Astrocyte (in vitro differentiated cells and primary cell): Measurements from ENCODE around the gene KIAA0319L. TPM values are rescaled to one million over a fixed set of nuclear protein-coding genes. Genes with fewer than 3 reads are reported as not detected.

Experiments
- DNase-seq: peaks from one replicate; pipeline ENCODE4 v3.0.0-alpha.2; 2010; ENCODE audit warnings: low read depth
- FAIRE-seq: peaks from 2 replicates; lab custom pipeline; 2011; peaks lifted over from hg19 to GRCh38; lab: Jason Lieb, UNC
- H2AFZ ChIP-seq: 2 replicates; pipeline ENCODE4 v1.6.0; 2012; ENCODE audit warnings: low read depth, low read length, inconsistent platforms
- H3K27ac ChIP-seq: 2 replicates; pipeline ENCODE4 v1.5.1; 2011; ENCODE audit warnings: low read depth, low read length, inconsistent platforms
- H3K27me3 ChIP-seq: 2 replicates; pipeline ENCODE4 v1.6.0; 2011; ENCODE audit warnings: low read length, inconsistent platforms; ENCODE audit not compliant: insufficient read depth
- H3K36me3 ChIP-seq: 2 replicates; pipeline ENCODE4 v1.5.1; 2011; ENCODE audit warnings: low read length, inconsistent platforms; ENCODE audit not compliant: insufficient read depth
- H3K4me1 ChIP-seq: 2 replicates; pipeline ENCODE4 v1.5.1; 2011; ENCODE audit warnings: low read length, inconsistent platforms; ENCODE audit not compliant: insufficient read depth
- H3K4me2 ChIP-seq: 2 replicates; pipeline ENCODE4 v1.6.0; 2012; ENCODE audit warnings: low read length, inconsistent platforms
- H3K4me3 ChIP-seq: 2 replicates; pipeline ENCODE4 v1.5.1; 2011; ENCODE audit warnings: low read depth, mild to moderate bottlenecking, low read length, inconsistent platforms; ENCODE audit not compliant: insufficient read depth
- H3K79me2 ChIP-seq: 2 replicates; pipeline ENCODE4 v1.6.0; 2012; ENCODE audit warnings: mild to moderate bottlenecking, low read length, inconsistent platforms; ENCODE audit not compliant: insufficient read depth
- H3K9ac ChIP-seq: 2 replicates; pipeline ENCODE4 v1.6.0; 2012; ENCODE audit warnings: mild to moderate bottlenecking, low read length, inconsistent platforms
- H3K9me3 ChIP-seq: 2 replicates; pipeline ENCODE4 v1.5.1; 2012; ENCODE audit warnings: low read depth, mild to moderate bottlenecking, low read length, inconsistent platforms; ENCODE audit not compliant: insufficient read depth
- H4K20me1 ChIP-seq: 2 replicates; pipeline ENCODE4 v1.6.0; 2012; ENCODE audit warnings: low read length, inconsistent platforms; ENCODE audit not compliant: insufficient read depth
- H3K27ac Mint-ChIP-seq: one replicate; pipeline ENCODE4 v1.8.0; 2021; ENCODE audit warnings: mild to moderate bottlenecking, mixed read lengths; ENCODE audit not compliant: unreplicated experiment
- H3K27me3 Mint-ChIP-seq: one replicate; pipeline ENCODE4 v1.8.0; 2021; ENCODE audit warnings: low read depth, mixed read lengths; ENCODE audit not compliant: unreplicated experiment
- H3K36me3 Mint-ChIP-seq: one replicate; pipeline ENCODE4 v1.8.0; 2021; ENCODE audit warnings: low read depth, mixed read lengths; ENCODE audit not compliant: unreplicated experiment
- H3K4me1 Mint-ChIP-seq: one replicate; pipeline ENCODE4 v1.8.0; 2021; ENCODE audit warnings: low read depth, mixed read lengths; ENCODE audit not compliant: unreplicated experiment
- H3K4me3 Mint-ChIP-seq: one replicate; pipeline ENCODE4 v1.8.0; 2021; ENCODE audit warnings: mild to moderate bottlenecking, moderate library complexity, mixed read lengths; ENCODE audit not compliant: unreplicated experiment
- H3K9me3 Mint-ChIP-seq: one replicate; pipeline ENCODE4 v1.8.0; 2021; ENCODE audit warnings: mild to moderate bottlenecking, mixed read lengths; ENCODE audit not compliant: unreplicated experiment
- EZH2 ChIP-seq: IDR thresholded peaks from 2 replicates; pipeline ENCODE4 v1.6.1; 2012; ENCODE audit warnings: mild to moderate bottlenecking, low read length, inconsistent platforms; ENCODE audit not compliant: insufficient read depth
- total RNA-seq: library from RNA; stranded (reverse); gene quantifications from 2 replicates; pipeline ENCODE4 v1.2.1, GENCODE V29; 2021
- TF ChIP-seq, protein P1 (sequence below): IDR thresholded peaks from 2 replicates; pipeline ENCODE4 v1.5.1; 2011; ENCODE audit warnings: low read depth, mild to moderate bottlenecking, inconsistent platforms, low read length, moderate library complexity; ENCODE audit not compliant: insufficient read depth

The KIAA0319L gene
- total RNA-seq, 1 donor from 2014 or later: 42.5 TPM

DNA sequence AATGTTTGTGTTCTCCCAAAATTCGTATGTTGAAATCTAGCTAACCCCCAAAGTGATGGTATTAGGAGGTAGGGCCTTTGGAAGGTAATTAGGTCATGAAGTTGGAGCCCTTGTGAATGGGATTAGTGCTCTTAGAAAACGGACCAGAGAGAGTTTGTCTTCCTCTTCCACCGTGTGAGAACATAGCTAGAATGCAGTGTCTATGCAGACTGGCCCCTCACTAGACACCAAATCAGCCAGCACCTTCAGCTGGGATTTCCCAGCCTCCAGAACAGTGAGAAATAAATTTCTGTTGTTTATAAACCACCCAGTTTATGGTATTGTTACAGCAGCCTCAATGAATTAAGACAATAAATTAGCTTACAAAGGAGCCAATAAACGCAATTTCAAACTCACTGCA, 58.0 kb downstream of the KIAA0319L start:
- Histone ChIP-seq H3K27ac (no peak overlapping the region), H3K36me3 (no peaks in the 10 kb centered on the region), H3K9me3 (no peaks in the 10 kb centered on the region), H3K9ac (no peak overlapping the region), H3K27me3 (no peaks in the 10 kb centered on the region), H3K4me2 (no peak overlapping the region), H4K20me1 (peaks cover 18% of the 10 kb centered on the region), H3K79me2 (no peaks in the 10 kb centered on the region), H3K4me1 (no peaks in the 10 kb centered on the region), H3K4me3 (no peak overlapping the region), H2AFZ (no peak overlapping the region)
- FAIRE-seq (no peak), DNase-seq (no peak)
- H3K27ac Mint-ChIP-seq: no peak overlapping the region
- H3K27me3 Mint-ChIP-seq: no peaks in the 10 kb centered on the region
- no peaks in the 10 kb centered on the region for H3K36me3 Mint-ChIP-seq
- TF ChIP-seq, protein P1, sequence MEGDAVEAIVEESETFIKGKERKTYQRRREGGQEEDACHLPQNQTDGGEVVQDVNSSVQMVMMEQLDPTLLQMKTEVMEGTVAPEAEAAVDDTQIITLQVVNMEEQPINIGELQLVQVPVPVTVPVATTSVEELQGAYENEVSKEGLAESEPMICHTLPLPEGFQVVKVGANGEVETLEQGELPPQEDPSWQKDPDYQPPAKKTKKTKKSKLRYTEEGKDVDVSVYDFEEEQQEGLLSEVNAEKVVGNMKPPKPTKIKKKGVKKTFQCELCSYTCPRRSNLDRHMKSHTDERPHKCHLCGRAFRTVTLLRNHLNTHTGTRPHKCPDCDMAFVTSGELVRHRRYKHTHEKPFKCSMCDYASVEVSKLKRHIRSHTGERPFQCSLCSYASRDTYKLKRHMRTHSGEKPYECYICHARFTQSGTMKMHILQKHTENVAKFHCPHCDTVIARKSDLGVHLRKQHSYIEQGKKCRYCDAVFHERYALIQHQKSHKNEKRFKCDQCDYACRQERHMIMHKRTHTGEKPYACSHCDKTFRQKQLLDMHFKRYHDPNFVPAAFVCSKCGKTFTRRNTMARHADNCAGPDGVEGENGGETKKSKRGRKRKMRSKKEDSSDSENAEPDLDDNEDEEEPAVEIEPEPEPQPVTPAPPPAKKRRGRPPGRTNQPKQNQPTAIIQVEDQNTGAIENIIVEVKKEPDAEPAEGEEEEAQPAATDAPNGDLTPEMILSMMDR: no peak
- TF ChIP-seq EZH2: no peak
- H3K4me3 Mint-ChIP-seq: no peak overlapping the region
- no peaks in the 10 kb centered on the region for H3K9me3 Mint-ChIP-seq
- H3K4me1 Mint-ChIP-seq: no peaks in the 10 kb centered on the region

- H3K9me3 Mint-ChIP-seq: no peaks in the 10 kb centered on the region
- Histone ChIP-seq H3K9me3 (no peaks in the 10 kb centered on the region), H3K79me2 (no peaks in the 10 kb centered on the region), H3K27ac (no peak overlapping the region), H4K20me1 (peaks cover 14% of the 10 kb centered on the region), H3K27me3 (no peaks in the 10 kb centered on the region), H3K36me3 (no peaks in the 10 kb centered on the region), H3K4me3 (no peak overlapping the region), H3K4me2 (no peak overlapping the region), H3K9ac (no peak overlapping the region), H2AFZ (no peak overlapping the region), H3K4me1 (no peaks in the 10 kb centered on the region)
- TF ChIP-seq EZH2: no peak
- TF ChIP-seq, protein P1: no peak
- FAIRE-seq: no peak
- H3K27ac Mint-ChIP-seq: no peak overlapping the region
- H3K4me1 Mint-ChIP-seq: no peaks in the 10 kb centered on the region
- no peak for DNase-seq
- H3K4me3 Mint-ChIP-seq: no peak overlapping the region
- no peaks in the 10 kb centered on the region for H3K36me3 Mint-ChIP-seq
- no peaks in the 10 kb centered on the region for H3K27me3 Mint-ChIP-seq
These were observed 59.6 kb downstream of the KIAA0319L start for GRCh38 chr1:35497571-35497970.

- Histone ChIP-seq H3K36me3 (no peaks in the 10 kb centered on the region), H3K4me3 (no peak overlapping the region), H3K4me1 (no peaks in the 10 kb centered on the region), H3K79me2 (no peaks in the 10 kb centered on the region), H3K9me3 (no peaks in the 10 kb centered on the region), H3K9ac (no peak overlapping the region), H3K27ac (no peak overlapping the region), H4K20me1 (no peaks in the 10 kb centered on the region), H3K27me3 (no peaks in the 10 kb centered on the region), H3K4me2 (no peak overlapping the region), H2AFZ (no peak overlapping the region)
- TF ChIP-seq EZH2: no peak
- TF ChIP-seq, protein P1: no peak
- Mint-ChIP-seq H3K4me1 (peaks cover 3% of the 10 kb centered on the region), H3K9me3 (peaks cover 9% of the 10 kb centered on the region), H3K4me3 (no peak overlapping the region), H3K27ac (no peak overlapping the region), H3K27me3 (no peaks in the 10 kb centered on the region), H3K36me3 (peaks cover 13% of the 10 kb centered on the region)
- no peak for DNase-seq
- FAIRE-seq: no peak
These were observed 67.0 kb downstream of the KIAA0319L start for GRCh38 chr1:35490250-35490649.
